CD4-positive, CD25-positive, alpha-beta regulatory T cell (primary cell): Measurements from ENCODE around the gene CBLB. TPM values are rescaled to one million over a fixed set of nuclear protein-coding genes. Genes with fewer than 3 reads are reported as not detected.
A peak's percentile ranks its signal among the peaks of the same experiment; 100 is the strongest.

Experiments
- ATAC-seq, 2 donors: fragments of 150-1000 bp; cut with Tn5 transposase; one replicate each; pipeline ENCODE4 v1.10.0; 2021; ENCODE audit warnings: low read depth in 2 of 2, moderate number of reproducible peaks in 2 of 2, moderate library complexity in 1 of 2
- DNase-seq, 3 donors: peaks; one replicate each; pipeline versions ENCODE4 v3.0.0 to v3.0.0-alpha.2; 2012 to 2022; ENCODE audit warnings: mixed read lengths in 1 of 3
- H3K27ac ChIP-seq: one replicate; pipeline ENCODE4 v1.7.0; 2013; ENCODE audit warnings: mild to moderate bottlenecking, low read length; ENCODE audit not compliant: insufficient read depth, poor library complexity, severe bottlenecking
- H3K27me3 ChIP-seq: one replicate; pipeline ENCODE4 v1.7.0; 2013; ENCODE audit warnings: low read length; ENCODE audit not compliant: control insufficient read depth, insufficient read depth
- H3K36me3 ChIP-seq: one replicate; pipeline ENCODE4 v1.7.0; 2013; ENCODE audit warnings: mild to moderate bottlenecking, low read length, moderate library complexity; ENCODE audit not compliant: control insufficient read depth, insufficient read depth
- H3K4me1 ChIP-seq: 2 replicates; pipeline ENCODE4 v1.7.0; 2013; ENCODE audit warnings: mild to moderate bottlenecking, low read length; ENCODE audit not compliant: insufficient read depth, control insufficient read depth, poor library complexity, severe bottlenecking
- H3K4me3 ChIP-seq: one replicate; pipeline ENCODE4 v1.7.0; 2013; ENCODE audit warnings: low read depth, mild to moderate bottlenecking, low read length, moderate library complexity
- H3K9me3 ChIP-seq, 2 experiments: 1 replicate in 1 of 2; 2 replicates in 1 of 2; pipeline ENCODE4 v1.7.0; 2013; ENCODE audit warnings: low read length in 2 of 2, mild to moderate bottlenecking in 1 of 2, moderate library complexity in 1 of 2; ENCODE audit not compliant: control insufficient read depth in 2 of 2
- H3K27ac Mint-ChIP-seq, 3 donors: one replicate each; pipeline ENCODE4 v1.8.0; 2020 to 2022; ENCODE audit warnings: mild to moderate bottlenecking in 3 of 3, mixed read lengths in 3 of 3, moderate library complexity in 2 of 3
- H3K27me3 Mint-ChIP-seq: one replicate; pipeline ENCODE4 v1.8.0; 2022; ENCODE audit warnings: mild to moderate bottlenecking, mixed read lengths
- H3K36me3 Mint-ChIP-seq: one replicate; pipeline ENCODE4 v1.8.0; 2020; ENCODE audit warnings: mixed read lengths
- H3K4me1 Mint-ChIP-seq, 4 donors: one replicate each; pipeline ENCODE4 v1.8.0; 2020 to 2022; ENCODE audit warnings: mixed read lengths in 4 of 4, mild to moderate bottlenecking in 1 of 4
- H3K4me3 Mint-ChIP-seq, 4 donors: one replicate each; pipeline ENCODE4 v1.8.0; 2020 to 2022; ENCODE audit warnings: mild to moderate bottlenecking in 4 of 4, mixed read lengths in 4 of 4, moderate library complexity in 3 of 4
- H3K9me3 Mint-ChIP-seq, 7 donors: one replicate each; pipeline ENCODE4 v1.8.0; 2020 to 2022; ENCODE audit warnings: mixed read lengths in 7 of 7, mild to moderate bottlenecking in 3 of 7, moderate library complexity in 2 of 7
- polyA plus RNA-seq, 4 donors: library from polyadenylated mRNA; unstranded; fragments of 300-500 nt; fragmentation: Illumina TruSeq; gene quantifications; one replicate each; pipeline ENCODE4 v1.2.3, GENCODE V29; 2021
- total RNA-seq: library from RNA; stranded (reverse); gene quantifications from one replicate; pipeline ENCODE4 v1.2.3, GENCODE V29; 2022

Gene CBLB
- total and polyA plus RNA-seq, 5 donors from 2014 or later = 23.9 to 83.1 (median 34.8) TPM

DNA sequence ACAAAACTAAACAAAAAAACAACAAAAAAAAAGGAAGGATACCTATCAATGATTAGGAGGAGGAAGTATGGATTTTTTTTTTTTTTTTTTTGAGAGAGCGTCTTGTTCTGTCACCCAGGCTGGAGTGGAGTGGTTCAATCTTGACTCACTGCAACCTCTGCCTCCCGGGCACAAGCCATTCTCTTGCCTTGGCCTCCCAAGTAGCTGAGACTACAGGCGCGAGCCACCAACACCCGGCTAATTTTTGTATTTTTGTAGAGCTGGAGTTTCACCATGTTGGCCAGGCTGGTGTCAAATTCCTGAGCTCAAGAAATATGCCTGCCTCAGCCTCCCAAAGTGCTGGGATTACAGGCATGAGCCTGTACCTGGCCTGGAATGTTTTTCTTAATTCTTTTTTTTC, 195.8 kb downstream of the CBLB start:
- peaks cover 47% of the 10 kb centered on the region for H3K36me3 ChIP-seq
- no peaks in the 10 kb centered on the region for H3K4me1 ChIP-seq
- no peaks in the 10 kb centered on the region for H3K27me3 ChIP-seq
- no peaks in the 10 kb centered on the region for H3K9me3 ChIP-seq
- no peak for ATAC-seq
- peaks cover 10 to 18% (median 11%) of the 10 kb centered on the region in 4 donors for H3K4me1 Mint-ChIP-seq
- no peak overlapping the region for H3K27ac ChIP-seq
- no peak overlapping the region for H3K4me3 ChIP-seq
- H3K27ac Mint-ChIP-seq = peak overlapping the region in 1 of 3 donors; percentile 30
- no peak for DNase-seq
- peaks cover 53% of the 10 kb centered on the region for H3K36me3 Mint-ChIP-seq
- no peaks in the 10 kb centered on the region for H3K27me3 Mint-ChIP-seq
- no peaks in the 10 kb centered on the region for H3K9me3 Mint-ChIP-seq
- no peak overlapping the region for H3K4me3 Mint-ChIP-seq

DNA sequence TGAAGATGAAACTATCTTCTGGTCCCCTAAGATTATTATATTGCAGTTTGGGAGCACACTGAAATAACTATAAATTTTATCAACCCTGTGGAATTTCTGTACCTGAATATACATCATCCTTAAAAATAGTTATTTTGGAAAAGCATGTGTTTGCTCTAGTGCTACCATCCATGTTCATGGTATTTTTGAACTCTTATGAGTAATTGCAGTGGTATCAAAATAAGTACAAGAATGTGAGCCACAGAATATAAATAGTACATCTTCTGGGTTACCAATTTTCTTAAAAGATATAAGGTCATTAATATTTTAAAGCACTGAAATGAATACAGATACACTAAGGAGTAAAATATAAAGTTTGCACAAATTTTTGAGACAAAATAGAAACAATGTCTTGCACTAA, 206.5 kb downstream of the CBLB start:
- H3K36me3 Mint-ChIP-seq = peaks cover 43% of the 10 kb centered on the region
- H3K27me3 Mint-ChIP-seq = no peaks in the 10 kb centered on the region

DNA sequence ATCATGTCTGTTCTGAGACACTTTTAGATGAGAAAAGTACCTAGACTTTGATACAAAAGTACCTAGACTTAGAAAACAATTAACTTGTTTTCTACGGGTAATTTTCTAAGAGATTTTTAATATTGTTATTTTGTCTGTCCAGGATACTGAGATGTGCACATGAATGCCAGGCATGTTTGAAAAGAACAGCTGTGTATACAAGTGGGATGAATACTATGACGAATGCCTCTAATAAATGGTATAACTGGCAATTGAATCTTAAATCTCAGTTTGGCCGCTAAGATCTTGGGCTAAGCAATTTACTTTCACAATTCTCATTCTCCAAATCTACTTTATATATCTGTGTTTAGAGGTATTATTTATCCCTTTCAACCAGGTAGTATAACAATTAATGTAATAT, 207.4 kb downstream of the CBLB start:
- no peak overlapping the region for H3K27ac ChIP-seq
- Mint-ChIP-seq H3K4me3 (no peak overlapping the region), H3K4me1 (peaks cover 0 to 17% (median 3%) of the 10 kb centered on the region in 4 donors), H3K27ac (no peak overlapping the region), H3K27me3 (no peaks in the 10 kb centered on the region), H3K9me3 (peaks cover 0 to 4% (median 1%) of the 10 kb centered on the region in 7 donors), H3K36me3 (peaks cover 44% of the 10 kb centered on the region)
- H3K4me1 ChIP-seq = no peaks in the 10 kb centered on the region
- H3K36me3 ChIP-seq = peaks cover 41% of the 10 kb centered on the region
- no peak for ATAC-seq
- no peak overlapping the region for H3K4me3 ChIP-seq
- no peaks in the 10 kb centered on the region for H3K27me3 ChIP-seq
- no peaks in the 10 kb centered on the region for H3K9me3 ChIP-seq
- DNase-seq = no peak

More for the DNA sequence above, 206.5 kb downstream of the CBLB start:
- H3K4me1 ChIP-seq = no peaks in the 10 kb centered on the region
- no peak overlapping the region for H3K27ac ChIP-seq
- peaks cover 44% of the 10 kb centered on the region for H3K36me3 ChIP-seq
- DNase-seq = no peak
- H3K9me3 Mint-ChIP-seq = peaks cover 0 to 4% (median 1%) of the 10 kb centered on the region in 7 donors
- ATAC-seq = no peak
- H3K27me3 ChIP-seq = no peaks in the 10 kb centered on the region
- no peaks in the 10 kb centered on the region for H3K9me3 ChIP-seq
- H3K4me1 Mint-ChIP-seq = peaks cover 0 to 12% (median 3%) of the 10 kb centered on the region in 4 donors
- H3K27ac Mint-ChIP-seq = no peak overlapping the region
- H3K4me3 Mint-ChIP-seq = no peak overlapping the region
- H3K4me3 ChIP-seq = no peak overlapping the region

DNA sequence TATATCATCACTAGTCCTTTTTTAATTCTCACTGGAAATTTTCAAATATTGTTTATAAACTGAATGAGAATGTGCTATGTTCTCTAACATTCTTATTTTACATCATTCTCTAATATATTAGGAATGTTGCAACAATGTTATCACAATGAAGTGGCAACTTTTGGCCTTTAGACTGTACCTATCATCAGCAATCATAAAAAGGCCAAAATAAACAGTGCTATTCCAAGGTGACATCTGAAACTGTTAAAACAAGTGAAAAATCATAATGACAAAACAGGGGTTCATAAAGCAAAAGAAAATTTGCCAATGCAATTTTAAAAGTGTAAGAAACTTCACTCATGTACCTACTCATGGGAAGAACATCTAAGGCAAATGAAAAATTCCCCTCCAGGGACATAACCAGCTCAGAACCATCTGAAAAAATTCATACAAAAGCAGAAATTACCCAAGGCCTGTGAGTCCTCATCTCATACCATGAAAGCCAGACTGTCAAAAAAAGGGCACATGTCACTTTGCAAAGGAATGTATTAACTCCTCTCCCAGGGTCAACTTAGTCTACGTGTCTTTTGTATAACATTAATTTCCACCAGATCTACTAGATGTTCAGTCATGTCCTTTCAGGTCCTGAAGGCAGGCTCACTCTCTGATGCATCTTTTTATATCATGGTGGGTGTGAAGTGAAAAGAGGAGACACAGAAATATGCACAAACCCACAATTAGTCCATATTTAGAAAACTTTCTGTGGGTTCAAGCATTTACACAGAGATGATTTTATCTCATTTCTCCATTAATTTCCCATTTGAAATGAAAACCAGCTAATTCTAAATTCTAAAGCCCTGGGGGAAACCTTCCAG, 211.9 kb downstream of the CBLB start:
- peaks cover 24% of the 10 kb centered on the region for H3K36me3 Mint-ChIP-seq
- Histone ChIP-seq H3K4me1 (no peaks in the 10 kb centered on the region), H3K27ac (no peak overlapping the region), H3K36me3 (peaks cover 36% of the 10 kb centered on the region), H3K27me3 (no peaks in the 10 kb centered on the region), H3K9me3 (no peaks in the 10 kb centered on the region), H3K4me3 (no peak overlapping the region)
- peaks cover 0 to 4% (median 0%) of the 10 kb centered on the region in 7 donors for H3K9me3 Mint-ChIP-seq
- no peak overlapping the region for H3K4me3 Mint-ChIP-seq
- peaks cover 0 to 15% (median 3%) of the 10 kb centered on the region in 4 donors for H3K4me1 Mint-ChIP-seq
- H3K27me3 Mint-ChIP-seq = no peaks in the 10 kb centered on the region
- ATAC-seq = no peak
- peak overlapping the region in 1 of 3 donors; percentile 25 for H3K27ac Mint-ChIP-seq
- no peak for DNase-seq

DNA sequence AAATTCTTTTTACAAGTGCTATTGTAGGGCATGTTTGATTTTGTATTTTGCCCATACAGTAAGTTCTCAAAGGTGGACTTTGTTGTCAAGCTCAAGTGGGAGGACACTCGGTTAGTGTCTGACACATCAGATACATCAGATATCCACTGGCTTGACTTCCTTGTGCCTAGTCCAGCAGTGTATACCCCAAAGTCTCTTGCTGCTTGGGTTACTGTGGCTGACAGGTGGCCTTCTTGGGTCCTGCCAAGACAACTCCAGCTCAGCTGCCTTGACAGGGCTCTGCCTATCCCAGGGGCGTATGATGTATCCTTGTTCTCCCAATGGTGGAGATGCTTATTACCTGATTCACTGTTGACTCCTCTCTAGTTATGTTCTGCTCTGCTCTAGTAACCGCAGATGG, 214.9 kb downstream of the CBLB start:
- no peak overlapping the region for H3K27ac ChIP-seq
- ATAC-seq (no peak), DNase-seq (no peak)
- no peak overlapping the region for H3K4me3 ChIP-seq
- Mint-ChIP-seq H3K36me3 (peaks cover 15% of the 10 kb centered on the region), H3K27me3 (no peaks in the 10 kb centered on the region), H3K4me1 (peaks cover 0 to 13% (median 3%) of the 10 kb centered on the region in 4 donors), H3K9me3 (peaks cover 0 to 3% (median 0%) of the 10 kb centered on the region in 7 donors), H3K27ac (no peak overlapping the region), H3K4me3 (no peak overlapping the region)
- peaks cover 14% of the 10 kb centered on the region for H3K36me3 ChIP-seq
- no peaks in the 10 kb centered on the region for H3K27me3 ChIP-seq
- H3K4me1 ChIP-seq = no peaks in the 10 kb centered on the region
- H3K9me3 ChIP-seq = no peaks in the 10 kb centered on the region

DNA sequence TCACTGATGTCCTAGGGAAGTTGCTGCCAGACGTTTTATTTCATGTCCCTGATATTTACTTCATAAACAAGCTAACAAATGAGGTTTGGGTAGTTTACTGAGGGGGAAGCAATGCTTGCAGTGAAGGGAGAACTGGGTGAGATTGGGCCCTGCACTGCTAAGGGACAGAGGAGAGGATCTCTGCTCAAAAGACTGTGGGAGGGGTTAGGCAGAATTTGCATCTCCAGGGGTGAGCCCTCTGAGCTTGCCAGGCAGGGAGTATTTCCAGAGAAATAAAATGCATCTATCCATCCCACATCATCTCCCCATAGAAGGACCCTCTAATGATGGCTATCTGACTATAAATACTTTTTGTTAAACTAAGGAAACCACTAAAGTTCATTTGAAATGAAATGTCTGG, 215.6 kb downstream of the CBLB start:
- Histone ChIP-seq H3K9me3 (no peaks in the 10 kb centered on the region), H3K27me3 (no peaks in the 10 kb centered on the region), H3K4me3 (no peak overlapping the region), H3K27ac (no peak overlapping the region), H3K36me3 (peaks cover 7% of the 10 kb centered on the region), H3K4me1 (no peaks in the 10 kb centered on the region)
- DNase-seq = no peak
- ATAC-seq = no peak
- H3K4me1 Mint-ChIP-seq = peaks cover 0 to 9% (median 2%) of the 10 kb centered on the region in 4 donors
- H3K27ac Mint-ChIP-seq = peak overlapping the region in 1 of 3 donors; percentile 11
- no peaks in the 10 kb centered on the region for H3K27me3 Mint-ChIP-seq
- H3K36me3 Mint-ChIP-seq = peaks cover 8% of the 10 kb centered on the region
- H3K9me3 Mint-ChIP-seq = no peaks in the 10 kb centered on the region
- no peak overlapping the region for H3K4me3 Mint-ChIP-seq

DNA sequence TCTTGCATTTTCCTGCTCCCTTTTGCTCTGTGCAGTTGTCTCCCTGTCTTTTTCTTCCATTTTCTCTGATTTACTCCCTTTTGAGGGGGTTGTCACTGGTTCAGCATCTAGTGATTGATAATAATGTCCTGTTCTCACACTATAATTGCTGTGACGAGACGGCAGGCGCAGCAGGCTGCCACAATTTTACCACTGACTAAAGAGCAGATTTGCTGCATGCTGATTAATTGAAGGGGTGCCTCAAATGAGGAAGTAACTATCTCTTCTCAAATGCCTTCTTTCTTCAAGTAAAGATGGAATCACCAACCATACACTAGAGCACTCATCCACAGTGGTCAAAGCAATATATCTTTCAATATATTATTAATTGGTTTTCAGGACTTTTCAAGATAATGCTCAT, 219.3 kb downstream of the CBLB start:
- H3K4me1 Mint-ChIP-seq = peaks cover 0 to 2% (median 0%) of the 10 kb centered on the region in 4 donors
- peaks cover 6% of the 10 kb centered on the region for H3K27me3 Mint-ChIP-seq
- no peaks in the 10 kb centered on the region for H3K36me3 Mint-ChIP-seq
- no peak overlapping the region for H3K27ac Mint-ChIP-seq
- DNase-seq = no peak
- no peak overlapping the region for H3K27ac ChIP-seq
- no peak overlapping the region for H3K4me3 Mint-ChIP-seq
- H3K36me3 ChIP-seq = no peaks in the 10 kb centered on the region
- H3K9me3 ChIP-seq = no peaks in the 10 kb centered on the region
- ATAC-seq = no peak
- no peak overlapping the region for H3K4me3 ChIP-seq
- peaks cover 0 to 2% (median 0%) of the 10 kb centered on the region in 7 donors for H3K9me3 Mint-ChIP-seq
- no peaks in the 10 kb centered on the region for H3K4me1 ChIP-seq
- H3K27me3 ChIP-seq = no peaks in the 10 kb centered on the region

DNA sequence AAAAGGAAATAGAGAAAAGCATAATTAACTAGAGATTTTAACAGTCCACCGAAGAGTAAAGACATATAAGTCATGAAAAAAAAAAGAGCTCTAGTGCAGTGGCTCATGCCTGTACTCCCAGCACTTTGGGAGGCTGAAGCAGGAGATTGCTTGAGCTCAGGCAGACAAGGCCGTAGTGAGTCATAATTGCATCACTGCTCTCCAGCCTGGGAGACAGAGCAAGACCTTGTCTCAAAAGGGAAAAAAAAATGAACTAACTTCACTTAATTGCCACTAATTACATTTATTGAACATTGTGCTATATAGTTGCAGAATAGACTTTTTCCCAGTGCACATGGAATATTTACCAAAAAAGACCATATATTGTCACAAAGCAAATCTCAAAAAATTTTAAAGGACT, 221.8 kb downstream of the CBLB start:
- H3K4me3 Mint-ChIP-seq = no peak overlapping the region
- DNase-seq (no peak), ATAC-seq (no peak)
- peaks cover 0 to 3% (median 0%) of the 10 kb centered on the region in 7 donors for H3K9me3 Mint-ChIP-seq
- Histone ChIP-seq H3K27me3 (no peaks in the 10 kb centered on the region), H3K27ac (no peak overlapping the region), H3K4me1 (no peaks in the 10 kb centered on the region), H3K4me3 (no peak overlapping the region), H3K9me3 (no peaks in the 10 kb centered on the region), H3K36me3 (no peaks in the 10 kb centered on the region)
- H3K36me3 Mint-ChIP-seq = no peaks in the 10 kb centered on the region
- peaks cover 6% of the 10 kb centered on the region for H3K27me3 Mint-ChIP-seq
- no peaks in the 10 kb centered on the region for H3K4me1 Mint-ChIP-seq
- no peak overlapping the region for H3K27ac Mint-ChIP-seq
